Astrocyte of the cerebellum (primary cell): Measurements from ENCODE around the gene ACLY.

Experiments
- DNase-seq: peaks from one replicate; pipeline ENCODE4 v3.0.0-alpha.2; 2011; ENCODE audit warnings: low read depth
- H3K4me3 ChIP-seq: 2 replicates; pipeline ENCODE4 v1.5.1; 2011; ENCODE audit warnings: mild to moderate bottlenecking, low read depth, low read length, moderate library complexity
- in situ Hi-C: cut with HindIII; loops from 2 replicates; pipeline ENCODE4 v1.10.0; 2017; ENCODE audit warnings: low sequenced_read_pairs
- TF ChIP-seq, protein P1 (sequence below): IDR thresholded peaks from 2 replicates; pipeline ENCODE4 v1.5.1; 2012; ENCODE audit warnings: low read length, low read depth, moderate library complexity, mild to moderate bottlenecking; ENCODE audit errors: missing control alignments

ACLY gene

DNA sequence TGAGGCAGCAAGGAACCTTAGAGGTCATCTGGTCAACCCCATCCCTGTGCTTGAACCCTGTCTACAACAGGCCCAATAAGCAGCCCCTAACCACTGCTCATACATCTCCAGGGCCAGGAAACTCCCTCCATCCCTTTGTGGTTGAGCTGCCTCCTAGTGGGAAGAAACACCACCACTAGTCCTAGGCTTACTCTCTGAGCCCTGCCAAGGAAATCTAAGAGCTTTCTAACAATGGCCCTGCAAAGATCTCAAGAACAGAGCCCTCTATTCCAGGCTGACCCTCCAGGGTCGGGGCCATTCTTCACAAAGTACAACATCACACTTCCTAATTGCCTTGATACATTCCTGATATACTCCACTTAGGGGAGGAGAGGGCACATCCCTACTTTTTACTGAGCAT lies 5.8 kb downstream of the ACLY start:
- TF ChIP-seq, protein P1, sequence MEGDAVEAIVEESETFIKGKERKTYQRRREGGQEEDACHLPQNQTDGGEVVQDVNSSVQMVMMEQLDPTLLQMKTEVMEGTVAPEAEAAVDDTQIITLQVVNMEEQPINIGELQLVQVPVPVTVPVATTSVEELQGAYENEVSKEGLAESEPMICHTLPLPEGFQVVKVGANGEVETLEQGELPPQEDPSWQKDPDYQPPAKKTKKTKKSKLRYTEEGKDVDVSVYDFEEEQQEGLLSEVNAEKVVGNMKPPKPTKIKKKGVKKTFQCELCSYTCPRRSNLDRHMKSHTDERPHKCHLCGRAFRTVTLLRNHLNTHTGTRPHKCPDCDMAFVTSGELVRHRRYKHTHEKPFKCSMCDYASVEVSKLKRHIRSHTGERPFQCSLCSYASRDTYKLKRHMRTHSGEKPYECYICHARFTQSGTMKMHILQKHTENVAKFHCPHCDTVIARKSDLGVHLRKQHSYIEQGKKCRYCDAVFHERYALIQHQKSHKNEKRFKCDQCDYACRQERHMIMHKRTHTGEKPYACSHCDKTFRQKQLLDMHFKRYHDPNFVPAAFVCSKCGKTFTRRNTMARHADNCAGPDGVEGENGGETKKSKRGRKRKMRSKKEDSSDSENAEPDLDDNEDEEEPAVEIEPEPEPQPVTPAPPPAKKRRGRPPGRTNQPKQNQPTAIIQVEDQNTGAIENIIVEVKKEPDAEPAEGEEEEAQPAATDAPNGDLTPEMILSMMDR: peak; percentile 44
- H3K4me3 ChIP-seq: no peak overlapping the region
- DNase-seq: no peak
- in situ Hi-C loops: no loop called here

DNA sequence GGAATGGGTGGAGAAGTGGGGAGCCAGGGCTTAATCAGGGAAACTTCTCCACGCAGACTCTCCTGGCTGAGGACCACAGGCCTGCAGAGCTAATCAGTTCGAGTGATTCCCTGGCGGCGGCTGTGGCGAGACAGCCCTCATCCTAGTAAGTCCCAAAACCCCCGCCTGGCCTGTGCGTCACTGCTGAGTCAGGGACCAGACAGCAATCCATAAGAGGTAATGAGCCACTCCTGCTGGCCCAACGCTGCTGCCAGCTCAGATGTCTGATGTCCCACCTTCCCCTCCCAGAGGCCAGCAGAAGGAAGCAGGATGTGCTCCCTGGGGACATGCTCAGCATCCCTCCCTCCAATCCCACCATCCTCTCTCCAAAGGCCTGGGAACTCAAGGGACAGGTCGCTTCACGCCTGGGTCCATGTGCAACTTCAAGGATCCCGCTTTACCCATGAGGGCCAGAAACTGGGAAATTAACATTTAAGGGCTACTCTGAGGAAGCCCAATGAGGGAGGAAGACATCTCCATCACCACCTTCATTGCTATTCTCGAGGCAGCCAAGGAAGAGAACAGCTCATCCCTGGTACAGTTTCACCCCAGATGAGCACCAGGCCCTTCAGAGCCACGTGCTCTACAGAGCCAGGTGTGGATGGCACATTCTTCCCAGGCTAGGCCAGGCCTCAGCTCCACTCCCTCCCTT lies 7.9 kb downstream of the ACLY start:
- in situ Hi-C loops: no loop called here
- H3K4me3 ChIP-seq: no peak overlapping the region
- TF ChIP-seq, protein P1: no peak
- DNase-seq: peak; percentile 90

DNA sequence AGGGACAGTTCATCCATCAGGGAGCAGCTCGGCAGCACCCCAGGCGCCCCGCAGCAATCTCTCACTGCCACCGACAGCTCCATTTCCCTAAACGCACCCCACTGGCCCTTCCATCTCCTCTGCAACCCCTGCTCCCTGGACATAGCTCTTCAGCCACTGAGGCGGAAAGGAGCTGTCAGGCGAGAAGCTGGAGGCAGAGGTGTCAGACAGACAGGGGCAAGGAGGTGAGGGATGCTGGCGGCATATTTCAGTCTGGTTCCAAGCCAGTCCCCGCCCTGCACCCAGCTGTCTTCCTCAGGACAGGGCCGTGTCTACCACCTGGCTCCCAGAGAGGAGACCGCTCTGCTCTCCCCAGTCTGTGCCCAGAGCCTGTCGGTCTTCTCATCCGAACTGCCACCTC lies 9.7 kb downstream of the ACLY start:
- no peak for DNase-seq
- TF ChIP-seq, protein P1: no peak
- no peak overlapping the region for H3K4me3 ChIP-seq
- in situ Hi-C loops: no loop called here

DNA sequence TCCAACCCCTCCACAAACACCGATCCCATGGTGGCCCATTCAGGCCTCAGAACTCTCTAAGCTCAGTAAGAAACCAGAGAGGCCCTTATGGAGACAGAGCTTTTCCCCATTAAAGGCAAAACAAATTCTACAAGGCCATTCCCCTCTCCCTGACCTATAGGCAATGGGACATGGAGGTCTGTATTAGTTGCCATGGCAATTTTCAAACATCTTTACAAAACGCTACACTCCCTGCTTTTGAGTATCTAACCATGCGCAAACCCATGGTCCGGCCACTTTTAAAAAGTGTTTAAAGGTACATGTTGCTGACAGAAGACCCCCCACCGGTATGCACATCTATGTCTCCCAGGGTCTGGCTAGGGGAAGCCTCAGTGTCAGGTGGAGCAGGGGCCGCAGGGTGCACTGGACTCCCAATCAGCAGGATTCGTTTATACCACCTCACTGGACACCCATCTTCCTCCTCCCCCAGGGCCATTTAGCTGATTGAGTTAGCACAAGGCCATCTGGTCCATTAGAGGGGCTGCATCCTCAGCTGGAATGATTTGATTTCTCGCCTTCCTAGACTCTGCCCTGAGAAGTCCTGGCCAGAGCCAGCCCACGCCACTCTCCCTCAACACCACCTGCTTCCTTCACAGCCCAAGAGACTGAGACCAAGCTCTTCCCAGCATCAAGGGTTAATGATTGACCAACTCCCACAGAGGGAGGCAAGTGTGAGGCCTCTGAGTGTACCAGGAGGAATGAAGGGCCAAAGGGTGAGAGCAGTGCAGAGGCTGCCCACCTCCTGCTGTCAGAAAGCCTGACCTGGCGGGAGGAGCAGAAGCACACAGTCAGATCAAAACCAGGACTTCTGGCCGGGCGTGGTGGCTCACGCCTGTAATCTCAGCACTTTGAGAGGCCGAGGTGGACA lies 10.9 kb downstream of the ACLY start:
- no peak for DNase-seq
- TF ChIP-seq, protein P1: no peak
- no peak overlapping the region for H3K4me3 ChIP-seq
- in situ Hi-C loops: no loop called here

DNA sequence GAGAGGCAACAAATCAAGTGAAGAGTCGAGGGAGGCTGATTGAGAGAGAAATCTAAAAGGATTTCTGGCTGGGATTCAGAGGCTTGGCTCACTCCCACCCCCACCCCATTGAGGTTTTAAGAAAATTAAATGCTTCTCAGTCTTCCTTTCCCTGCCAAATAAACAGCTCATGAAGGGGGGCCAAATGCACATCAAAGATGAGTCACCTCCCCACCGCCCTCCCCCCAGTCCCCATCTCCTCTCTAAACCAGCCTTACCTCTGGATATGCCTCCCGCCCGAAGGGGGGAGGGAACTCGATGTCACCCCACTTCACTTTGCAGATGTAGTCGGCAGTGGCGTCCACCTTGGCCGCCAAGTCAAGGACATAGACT lies 11.6 kb downstream of the ACLY start:
- in situ Hi-C loops: no loop called here
- TF ChIP-seq, protein P1: no peak
- peak; percentile 84 for DNase-seq
- no peak overlapping the region for H3K4me3 ChIP-seq

DNA sequence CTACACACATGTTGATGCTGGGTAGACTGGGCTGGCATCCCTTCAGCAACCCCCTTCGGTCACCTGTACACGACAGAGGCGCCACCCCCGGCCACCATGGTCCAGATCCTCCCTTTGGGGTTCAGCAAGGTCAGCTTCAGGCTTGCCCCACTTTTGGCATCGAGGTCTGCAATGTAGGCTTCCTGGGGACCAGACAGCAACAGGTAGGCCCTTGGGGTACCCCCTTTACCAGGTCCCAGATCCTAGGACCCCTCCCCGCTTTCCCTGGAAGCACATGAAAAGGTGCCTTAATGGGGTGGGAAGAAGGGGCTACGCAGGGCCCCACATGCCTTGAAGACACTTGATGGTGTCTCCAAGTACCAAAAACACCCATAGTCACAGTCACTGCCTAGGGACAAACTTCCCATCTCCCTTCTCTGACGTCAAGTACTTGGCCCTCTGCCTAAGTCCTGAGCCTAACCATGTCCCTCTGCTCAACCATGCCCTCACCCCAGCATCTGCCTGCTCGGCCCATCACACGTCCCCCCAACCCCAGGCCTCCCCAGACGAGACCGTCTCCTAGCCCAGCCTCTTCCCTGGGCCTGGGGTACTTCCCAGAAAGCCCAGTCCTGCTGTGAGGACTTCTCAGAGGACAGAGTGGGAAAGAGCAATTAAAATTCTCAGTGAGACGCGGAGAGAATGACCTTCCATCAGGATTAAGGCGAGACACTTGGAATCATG lies 12.1 kb downstream of the ACLY start:
- no peak overlapping the region for H3K4me3 ChIP-seq
- in situ Hi-C loops: no loop called here
- TF ChIP-seq, protein P1: no peak
- no peak for DNase-seq
